GM23338 (cell line): Measurements from ENCODE around the gene SH2D6. TPM values are rescaled to one million over a fixed set of nuclear protein-coding genes. Genes with fewer than 3 reads are reported as not detected.

ENCODE experiments used
- ATAC-seq: fragments of 200-7000 bp; cut with Tn5 transposase; 3 replicates; pipeline ENCODE4 v1.9.1; 2020
- DNase-seq: peaks from one replicate; pipeline ENCODE4 v3.0.0-alpha.2; 2015; ENCODE audit warnings: low spot score
- H2AFZ ChIP-seq: fragments of 200-600 bp; sonication (generic); 2 replicates; pipeline ENCODE4 v1.8.0; 2016; ENCODE audit warnings: antibody characterized with exemption, mild to moderate bottlenecking, moderate library complexity
- H3F3A ChIP-seq: fragments of 200-600 bp; sonication (generic); replicated peaks from 2 replicates; pipeline ENCODE4 v1.8.0; 2017; ENCODE audit warnings: antibody characterized with exemption, mixed run types, low read depth
- H3K27ac ChIP-seq: fragments of 200-600 bp; sonication (generic); 2 replicates; pipeline ENCODE4 v1.6.1; 2016; ENCODE audit warnings: low read depth
- H3K27me3 ChIP-seq: fragments of 200-600 bp; sonication (generic); 2 replicates; pipeline ENCODE4 v1.8.0; 2016; ENCODE audit warnings: mild to moderate bottlenecking, mixed run types, moderate library complexity; ENCODE audit not compliant: insufficient read depth
- H3K36me3 ChIP-seq: fragments of 200-600 bp; sonication (generic); 2 replicates; pipeline ENCODE4 v1.8.0; 2016; ENCODE audit warnings: mild to moderate bottlenecking; ENCODE audit not compliant: insufficient read depth
- H3K4me1 ChIP-seq: fragments of 200-600 bp; sonication (generic); 2 replicates; pipeline ENCODE4 v1.8.0; 2016; ENCODE audit warnings: mild to moderate bottlenecking, moderate library complexity; ENCODE audit not compliant: insufficient read depth
- H3K4me2 ChIP-seq: fragments of 200-600 bp; sonication (generic); 2 replicates; pipeline ENCODE4 v1.7.1; 2017; ENCODE audit warnings: mixed run types
- H3K4me3 ChIP-seq: fragments of 200-600 bp; sonication (generic); 2 replicates; pipeline ENCODE4 v1.6.1; 2016; ENCODE audit warnings: mixed run types
- H3K79me2 ChIP-seq: fragments of 200-600 bp; sonication (generic); replicated peaks from 2 replicates; pipeline ENCODE4 v1.8.0; 2017; ENCODE audit warnings: mild to moderate bottlenecking; ENCODE audit not compliant: insufficient read depth
- H3K9me2 ChIP-seq: fragments of 200-600 bp; sonication (generic); 2 replicates; pipeline ENCODE4 v1.8.0; 2017; ENCODE audit not compliant: insufficient read depth
- H4K20me1 ChIP-seq: fragments of 200-600 bp; sonication (generic); replicated peaks from 2 replicates; pipeline ENCODE4 v1.8.0; 2017; ENCODE audit warnings: mild to moderate bottlenecking; ENCODE audit not compliant: insufficient read depth
- H3K27ac Mint-ChIP-seq: 2 replicates; pipeline ENCODE4 v1.8.0; 2020; ENCODE audit warnings: inconsistent platforms, mild to moderate bottlenecking, moderate library complexity, mixed read lengths
- H3K27me3 Mint-ChIP-seq: 3 replicates; pipeline ENCODE4 v1.8.0; 2022; ENCODE audit warnings: low read depth, mild to moderate bottlenecking, moderate library complexity, mixed read lengths, inconsistent platforms; ENCODE audit not compliant: insufficient read depth, poor library complexity
- H3K36me3 Mint-ChIP-seq: 3 replicates; pipeline ENCODE4 v1.8.0; 2021; ENCODE audit warnings: low read depth, mild to moderate bottlenecking, inconsistent platforms, moderate library complexity, mixed read lengths
- H3K4me1 Mint-ChIP-seq: 3 replicates; pipeline ENCODE4 v1.8.0; 2020; ENCODE audit warnings: mild to moderate bottlenecking, inconsistent platforms, mixed read lengths
- H3K4me3 Mint-ChIP-seq: 3 replicates; pipeline ENCODE4 v1.8.0; 2021; ENCODE audit warnings: moderate library complexity, mild to moderate bottlenecking, inconsistent platforms, mixed read lengths
- H3K9me3 Mint-ChIP-seq: 3 replicates; pipeline ENCODE4 v1.8.0; 2020; ENCODE audit warnings: moderate library complexity, mild to moderate bottlenecking, inconsistent platforms, mixed read lengths
- CREB1 ChIP-seq: fragments of 250-450 bp; sonication (Bioruptor Pico); IDR thresholded peaks from 2 replicates; pipeline ENCODE4 v1.5.0; 2020; ENCODE audit warnings: low read depth, mild to moderate bottlenecking, moderate library complexity
- ETS1 ChIP-seq: IDR thresholded peaks from 2 replicates; pipeline ENCODE4 v1.6.1; 2016; ENCODE audit warnings: antibody characterized with exemption
- EZH2 ChIP-seq: fragments of 200-600 bp; sonication (generic); IDR thresholded peaks from one replicate; pipeline ENCODE4 v1.8.0; 2017; ENCODE audit warnings: antibody characterized with exemption, mild to moderate bottlenecking, low read depth; ENCODE audit not compliant: unreplicated experiment
- EZH2phosphoT487 ChIP-seq: fragments of 200-600 bp; sonication (generic); IDR thresholded peaks from one replicate; pipeline ENCODE4 v1.8.1; 2018; ENCODE audit warnings: antibody characterized with exemption; ENCODE audit not compliant: unreplicated experiment
- JUNB ChIP-seq: IDR thresholded peaks from one replicate; pipeline ENCODE4 v1.6.1; 2016; ENCODE audit warnings: antibody characterized with exemption; ENCODE audit not compliant: unreplicated experiment
- NANOG ChIP-seq: IDR thresholded peaks from 2 replicates; pipeline ENCODE4 v1.6.1; 2016; ENCODE audit warnings: antibody characterized with exemption, borderline replicate concordance
- POLR2AphosphoS5 ChIP-seq: IDR thresholded peaks from 2 replicates; pipeline ENCODE4 v1.6.1; 2016; ENCODE audit warnings: antibody characterized with exemption, low read depth
- REST ChIP-seq: IDR thresholded peaks from one replicate; pipeline ENCODE4 v1.6.1; 2018; ENCODE audit warnings: antibody characterized with exemption; ENCODE audit not compliant: unreplicated experiment
- ZNF331 ChIP-seq: fragments of 250-450 bp; sonication (Bioruptor Pico); IDR thresholded peaks from 2 replicates; pipeline ENCODE4 v1.5.0; 2020; ENCODE audit warnings: low read depth, mild to moderate bottlenecking, moderate library complexity
- polyA plus RNA-seq: library from polyadenylated mRNA; unstranded; fragments of >200 nt; fragmentation: Nextera tagmentation; extraction: Ambion mirVana; gene quantifications from 2 replicates; pipeline ENCODE4 v1.2.1, GENCODE V29; 2016
- total RNA-seq: library from RNA; depleted of rRNA; stranded (reverse); fragments of >200 nt; shearing (Covaris generic); gene quantifications from 2 replicates; pipeline ENCODE4 v1.2.3, GENCODE V29; 2014
- TF ChIP-seq, protein P1 (sequence below): fragments of 250-450 bp; sonication (Bioruptor Pico); IDR thresholded peaks from 2 replicates; pipeline ENCODE4 v1.5.0; 2020; ENCODE audit warnings: mild to moderate bottlenecking, moderate library complexity

Gene SH2D6
- total and polyA plus RNA-seq, 2 experiments from 2014 or later = 0.37 TPM; not detected in 1

- TF ChIP-seq CREB1 (CRISPR knock-in tag) = no peak
These were observed 49.6 kb upstream of the SH2D6 start (continued) for GRCh38 chr2:85368921-85369320.

DNA sequence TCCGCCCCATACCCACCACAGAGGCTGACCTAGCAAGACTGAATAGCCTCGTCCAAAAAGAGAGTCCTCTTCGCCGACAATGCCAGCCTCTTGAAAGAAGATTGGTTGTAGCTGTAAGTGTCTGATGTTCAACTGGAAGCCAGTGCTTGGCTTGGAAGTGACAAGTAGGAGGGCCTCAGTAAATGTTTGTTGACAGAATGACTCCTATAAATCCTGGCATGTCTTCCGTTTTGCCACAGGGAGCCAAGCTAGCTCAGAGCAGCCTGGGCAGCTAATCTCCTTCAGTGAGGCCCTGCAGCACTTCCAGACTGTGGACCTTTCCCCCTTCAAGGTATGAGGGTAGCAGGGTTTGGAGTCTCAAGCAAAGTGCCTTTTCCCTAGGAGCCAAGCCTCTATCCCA, 49.0 kb upstream of the SH2D6 start:
- Mint-ChIP-seq H3K9me3 (no peaks in the 10 kb centered on the region; the same call in 2 of the 3 replicates), H3K36me3 (peaks cover 8% of the 10 kb centered on the region; the same call in 2 of the 3 replicates), H3K27me3 (no peaks in the 10 kb centered on the region), H3K27ac (no peak overlapping the region), H3K4me3 (no peak overlapping the region), H3K4me1 (no peaks in the 10 kb centered on the region)
- ATAC-seq (no peak), DNase-seq (no peak)
- no peak overlapping the region for H3K4me3 ChIP-seq
- no peak overlapping the region for H3K4me2 ChIP-seq
- H3K9me2 ChIP-seq = no peaks in the 10 kb centered on the region
- H3K27me3 ChIP-seq = no peaks in the 10 kb centered on the region
- no peak for TF ChIP-seq ZNF331 (CRISPR knock-in tag)
- no peak for TF ChIP-seq NANOG
- TF ChIP-seq POLR2AphosphoS5 = no peak
- no peak for TF ChIP-seq JUNB
- no peak for TF ChIP-seq REST
- no peak for TF ChIP-seq EZH2
- TF ChIP-seq EZH2phosphoT487 = no peak
- TF ChIP-seq, protein P1, sequence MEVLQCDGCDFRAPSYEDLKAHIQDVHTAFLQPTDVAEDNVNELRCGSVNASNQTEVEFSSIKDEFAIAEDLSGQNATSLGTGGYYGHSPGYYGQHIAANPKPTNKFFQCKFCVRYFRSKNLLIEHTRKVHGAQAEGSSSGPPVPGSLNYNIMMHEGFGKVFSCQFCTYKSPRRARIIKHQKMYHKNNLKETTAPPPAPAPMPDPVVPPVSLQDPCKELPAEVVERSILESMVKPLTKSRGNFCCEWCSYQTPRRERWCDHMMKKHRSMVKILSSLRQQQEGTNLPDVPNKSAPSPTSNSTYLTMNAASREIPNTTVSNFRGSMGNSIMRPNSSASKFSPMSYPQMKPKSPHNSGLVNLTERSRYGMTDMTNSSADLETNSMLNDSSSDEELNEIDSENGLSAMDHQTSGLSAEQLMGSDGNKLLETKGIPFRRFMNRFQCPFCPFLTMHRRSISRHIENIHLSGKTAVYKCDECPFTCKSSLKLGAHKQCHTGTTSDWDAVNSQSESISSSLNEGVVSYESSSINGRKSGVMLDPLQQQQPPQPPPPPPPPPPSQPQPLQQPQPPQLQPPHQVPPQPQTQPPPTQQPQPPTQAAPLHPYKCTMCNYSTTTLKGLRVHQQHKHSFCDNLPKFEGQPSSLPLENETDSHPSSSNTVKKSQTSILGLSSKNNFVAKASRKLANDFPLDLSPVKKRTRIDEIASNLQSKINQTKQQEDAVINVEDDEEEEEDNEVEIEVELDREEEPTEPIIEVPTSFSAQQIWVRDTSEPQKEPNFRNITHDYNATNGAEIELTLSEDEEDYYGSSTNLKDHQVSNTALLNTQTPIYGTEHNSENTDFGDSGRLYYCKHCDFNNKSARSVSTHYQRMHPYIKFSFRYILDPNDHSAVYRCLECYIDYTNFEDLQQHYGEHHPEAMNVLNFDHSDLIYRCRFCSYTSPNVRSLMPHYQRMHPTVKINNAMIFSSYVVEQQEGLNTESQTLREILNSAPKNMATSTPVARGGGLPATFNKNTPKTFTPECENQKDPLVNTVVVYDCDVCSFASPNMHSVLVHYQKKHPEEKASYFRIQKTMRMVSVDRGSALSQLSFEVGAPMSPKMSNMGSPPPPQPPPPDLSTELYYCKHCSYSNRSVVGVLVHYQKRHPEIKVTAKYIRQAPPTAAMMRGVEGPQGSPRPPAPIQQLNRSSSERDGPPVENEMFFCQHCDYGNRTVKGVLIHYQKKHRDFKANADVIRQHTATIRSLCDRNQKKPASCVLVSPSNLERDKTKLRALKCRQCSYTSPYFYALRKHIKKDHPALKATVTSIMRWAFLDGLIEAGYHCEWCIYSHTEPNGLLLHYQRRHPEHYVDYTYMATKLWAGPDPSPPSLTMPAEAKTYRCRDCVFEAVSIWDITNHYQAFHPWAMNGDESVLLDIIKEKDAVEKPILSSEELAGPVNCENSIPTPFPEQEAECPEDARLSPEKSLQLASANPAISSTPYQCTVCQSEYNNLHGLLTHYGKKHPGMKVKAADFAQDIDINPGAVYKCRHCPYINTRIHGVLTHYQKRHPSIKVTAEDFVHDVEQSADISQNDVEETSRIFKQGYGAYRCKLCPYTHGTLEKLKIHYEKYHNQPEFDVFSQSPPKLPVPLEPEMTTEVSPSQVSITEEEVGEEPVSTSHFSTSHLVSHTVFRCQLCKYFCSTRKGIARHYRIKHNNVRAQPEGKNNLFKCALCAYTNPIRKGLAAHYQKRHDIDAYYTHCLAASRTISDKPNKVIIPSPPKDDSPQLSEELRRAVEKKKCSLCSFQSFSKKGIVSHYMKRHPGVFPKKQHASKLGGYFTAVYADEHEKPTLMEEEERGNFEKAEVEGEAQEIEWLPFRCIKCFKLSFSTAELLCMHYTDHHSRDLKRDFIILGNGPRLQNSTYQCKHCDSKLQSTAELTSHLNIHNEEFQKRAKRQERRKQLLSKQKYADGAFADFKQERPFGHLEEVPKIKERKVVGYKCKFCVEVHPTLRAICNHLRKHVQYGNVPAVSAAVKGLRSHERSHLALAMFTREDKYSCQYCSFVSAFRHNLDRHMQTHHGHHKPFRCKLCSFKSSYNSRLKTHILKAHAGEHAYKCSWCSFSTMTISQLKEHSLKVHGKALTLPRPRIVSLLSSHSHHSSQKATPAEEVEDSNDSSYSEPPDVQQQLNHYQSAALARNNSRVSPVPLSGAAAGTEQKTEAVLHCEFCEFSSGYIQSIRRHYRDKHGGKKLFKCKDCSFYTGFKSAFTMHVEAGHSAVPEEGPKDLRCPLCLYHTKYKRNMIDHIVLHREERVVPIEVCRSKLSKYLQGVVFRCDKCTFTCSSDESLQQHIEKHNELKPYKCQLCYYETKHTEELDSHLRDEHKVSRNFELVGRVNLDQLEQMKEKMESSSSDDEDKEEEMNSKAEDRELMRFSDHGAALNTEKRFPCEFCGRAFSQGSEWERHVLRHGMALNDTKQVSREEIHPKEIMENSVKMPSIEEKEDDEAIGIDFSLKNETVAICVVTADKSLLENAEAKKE (CRISPR knock-in tag) = no peak
- TF ChIP-seq CREB1 (CRISPR knock-in tag) = no peak
- TF ChIP-seq ETS1 = no peak
- no peaks in the 10 kb centered on the region for H3K4me1 ChIP-seq
- H3F3A ChIP-seq = 0 out of 2 replicates have a peak, but pooled peaks cover 3% of the 10 kb centered on the region
- no peak overlapping the region for H3K27ac ChIP-seq
- H3K36me3 ChIP-seq = no peaks in the 10 kb centered on the region
- H2AFZ ChIP-seq = no peak overlapping the region
- no peaks in the 10 kb centered on the region for H3K79me2 ChIP-seq
- no peaks in the 10 kb centered on the region for H4K20me1 ChIP-seq
